RPMI8226 (cell line): ENCODE results near the gene CFAP47.
"Not testable (repeated sequence)": the region's sequence is repeated elsewhere in the genome, so short reads cannot be mapped to it uniquely, and the experiment has no call there.

Experiments used
- DNase-seq: peaks from one replicate; pipeline ENCODE4 v3.0.0-alpha.2; 2015

CFAP47 gene

GRCh38 chrX:36234840-36235528 is 315.4 kb downstream of the CFAP47 start:
- DNase-seq = not testable (repeated sequence)

- no peak for DNase-seq
Measured at GRCh38 chrX:36241397-36241796, 321.9 kb downstream of the CFAP47 start.

- DNase-seq = no peak
Measured at GRCh38 chrX:36266155-36266554, 346.6 kb downstream of the CFAP47 start.

- no peak for DNase-seq
Measured at GRCh38 chrX:36310136-36310535, 390.6 kb downstream of the CFAP47 start.

GRCh38 chrX:36314303-36314702 is 394.8 kb downstream of the CFAP47 start:
- no peak for DNase-seq

- no peak for DNase-seq
Measured at GRCh38 chrX:36334572-36334971, 415.0 kb downstream of the CFAP47 start.

- DNase-seq = no peak
Measured at GRCh38 chrX:36336751-36337150, 417.2 kb downstream of the CFAP47 start.

GRCh38 chrX:36344301-36344700 is 424.8 kb downstream of the CFAP47 start:
- DNase-seq = no peak

GRCh38 chrX:36348509-36348908 is 429.0 kb downstream of the CFAP47 start:
- DNase-seq = no peak

GRCh38 chrX:36357855-36358254 is 438.3 kb downstream of the CFAP47 start:
- DNase-seq = no peak

- no peak for DNase-seq
Measured at GRCh38 chrX:36364262-36364661, 444.7 kb downstream of the CFAP47 start.

- DNase-seq = no peak
Measured at GRCh38 chrX:36383495-36383894, 464.0 kb downstream of the CFAP47 start.

- no peak for DNase-seq
Measured at GRCh38 chrX:36388901-36389300, 469.4 kb downstream of the CFAP47 start.

GRCh38 chrX:36401774-36402173 is 482.2 kb downstream of the CFAP47 start:
- no peak for DNase-seq

- DNase-seq = no peak
Measured at GRCh38 chrX:36407836-36408235, 488.3 kb downstream of the CFAP47 start.

- no peak for DNase-seq
Measured at GRCh38 chrX:36414056-36414455, 494.5 kb downstream of the CFAP47 start.

GRCh38 chrX:36422368-36422767 is 502.8 kb downstream of the CFAP47 start:
- no peak for DNase-seq

GRCh38 chrX:36431819-36432218 is 512.3 kb downstream of the CFAP47 start:
- no peak for DNase-seq

GRCh38 chrX:36434522-36434921 is 515.0 kb downstream of the CFAP47 start:
- DNase-seq = no peak
